Measurements from ENCODE around the gene NUP62. TPM values are rescaled to one million over a fixed set of nuclear protein-coding genes. Genes with fewer than 3 reads are reported as not detected.

NUP62 gene
- total and polyA plus RNA-seq, 4 donors = 14.2 to 19.8 (median 18.1) TPM

DNA sequence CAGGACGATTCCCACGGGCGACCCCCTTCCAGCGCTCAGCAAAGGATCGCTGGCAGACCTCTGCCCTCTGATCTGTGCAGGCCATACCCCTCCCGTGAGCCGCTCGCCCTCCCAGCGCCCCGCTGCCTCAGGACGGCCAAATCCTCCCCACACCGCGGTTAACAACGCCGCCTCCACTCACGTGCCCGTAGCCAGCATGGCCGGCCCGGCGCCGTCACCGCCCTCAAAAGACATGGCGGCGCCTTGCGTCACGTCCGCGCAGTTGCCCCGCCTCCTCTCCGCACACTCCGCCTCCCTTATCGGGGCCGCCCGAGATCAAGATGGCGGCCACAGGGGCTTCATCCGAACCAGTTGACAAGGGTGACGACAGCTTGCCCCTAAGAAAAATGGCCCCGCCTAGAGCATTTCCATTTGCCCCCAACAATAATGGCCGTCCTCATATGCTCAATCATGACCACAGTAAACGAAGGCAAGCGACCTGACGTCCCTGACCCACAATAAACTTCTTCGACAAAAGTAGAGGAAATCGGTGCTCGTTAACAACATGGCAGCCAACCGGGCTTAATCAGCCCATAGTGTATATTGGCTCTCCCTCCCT lies 52.8 kb downstream of the NUP62 start:
- Histone ChIP-seq H3K4me1 (ENCODE audit: control insufficient read depth in 4 of 4, insufficient read depth in 4 of 4, low read length in 3 of 4) (peaks cover 2 to 37% (median 23%) of the 10 kb centered on the region in 4 donors), H3K27ac (ENCODE audit: low read depth in 1 of 2, low read length in 2 of 2) (peak overlapping the region; percentile 92 to 97), H3K36me3 (ENCODE audit: control insufficient read depth in 4 of 4, insufficient read depth in 3 of 4, low read depth in 1 of 4, low read length in 3 of 4) (peaks cover 9 to 19% (median 15%) of the 10 kb centered on the region in 4 donors), H3K4me3 (ENCODE audit: low read depth in 1 of 3, low read length in 3 of 3) (peak overlapping the region; percentile 88 to 93 (median 89)), H3K9ac (ENCODE audit: low read depth in 1 of 2, low read length in 2 of 2) (peak overlapping the region; percentile 93 to 100), H3K27me3 (ENCODE audit: control insufficient read depth in 4 of 4, insufficient read depth in 4 of 4, low read length in 3 of 4) (no peaks in the 10 kb centered on the region), H3K9me3 (ENCODE audit: control insufficient read depth in 4 of 4, low read length in 3 of 4) (no peaks in the 10 kb centered on the region)
- peak; percentile 97 for DNase-seq (ENCODE audit: low spot score)
- TF ChIP-seq, protein P1, sequence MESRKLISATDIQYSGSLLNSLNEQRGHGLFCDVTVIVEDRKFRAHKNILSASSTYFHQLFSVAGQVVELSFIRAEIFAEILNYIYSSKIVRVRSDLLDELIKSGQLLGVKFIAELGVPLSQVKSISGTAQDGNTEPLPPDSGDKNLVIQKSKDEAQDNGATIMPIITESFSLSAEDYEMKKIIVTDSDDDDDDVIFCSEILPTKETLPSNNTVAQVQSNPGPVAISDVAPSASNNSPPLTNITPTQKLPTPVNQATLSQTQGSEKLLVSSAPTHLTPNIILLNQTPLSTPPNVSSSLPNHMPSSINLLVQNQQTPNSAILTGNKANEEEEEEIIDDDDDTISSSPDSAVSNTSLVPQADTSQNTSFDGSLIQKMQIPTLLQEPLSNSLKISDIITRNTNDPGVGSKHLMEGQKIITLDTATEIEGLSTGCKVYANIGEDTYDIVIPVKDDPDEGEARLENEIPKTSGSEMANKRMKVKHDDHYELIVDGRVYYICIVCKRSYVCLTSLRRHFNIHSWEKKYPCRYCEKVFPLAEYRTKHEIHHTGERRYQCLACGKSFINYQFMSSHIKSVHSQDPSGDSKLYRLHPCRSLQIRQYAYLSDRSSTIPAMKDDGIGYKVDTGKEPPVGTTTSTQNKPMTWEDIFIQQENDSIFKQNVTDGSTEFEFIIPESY (IDR thresholded peaks at IDR 0.05) = peak; percentile 82
- TF ChIP-seq, protein P2, sequence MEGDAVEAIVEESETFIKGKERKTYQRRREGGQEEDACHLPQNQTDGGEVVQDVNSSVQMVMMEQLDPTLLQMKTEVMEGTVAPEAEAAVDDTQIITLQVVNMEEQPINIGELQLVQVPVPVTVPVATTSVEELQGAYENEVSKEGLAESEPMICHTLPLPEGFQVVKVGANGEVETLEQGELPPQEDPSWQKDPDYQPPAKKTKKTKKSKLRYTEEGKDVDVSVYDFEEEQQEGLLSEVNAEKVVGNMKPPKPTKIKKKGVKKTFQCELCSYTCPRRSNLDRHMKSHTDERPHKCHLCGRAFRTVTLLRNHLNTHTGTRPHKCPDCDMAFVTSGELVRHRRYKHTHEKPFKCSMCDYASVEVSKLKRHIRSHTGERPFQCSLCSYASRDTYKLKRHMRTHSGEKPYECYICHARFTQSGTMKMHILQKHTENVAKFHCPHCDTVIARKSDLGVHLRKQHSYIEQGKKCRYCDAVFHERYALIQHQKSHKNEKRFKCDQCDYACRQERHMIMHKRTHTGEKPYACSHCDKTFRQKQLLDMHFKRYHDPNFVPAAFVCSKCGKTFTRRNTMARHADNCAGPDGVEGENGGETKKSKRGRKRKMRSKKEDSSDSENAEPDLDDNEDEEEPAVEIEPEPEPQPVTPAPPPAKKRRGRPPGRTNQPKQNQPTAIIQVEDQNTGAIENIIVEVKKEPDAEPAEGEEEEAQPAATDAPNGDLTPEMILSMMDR (IDR thresholded peaks at IDR 0.05; ENCODE audit: low read depth, low read length, missing input control) = no peak
- TF ChIP-seq GABPA (IDR thresholded peaks at IDR 0.05 in 1 of 2, conservative IDR thresholded peaks at IDR 0.05 in 1 of 2) (peak; percentile 43 to 81), FOXA2 (IDR thresholded peaks at IDR 0.05) (no peak), JUND (IDR thresholded peaks at IDR 0.05) (peak in 1 of 2 donors; percentile 60), SP1 (IDR thresholded peaks at IDR 0.05) (peak; percentile 41), YY1 (IDR thresholded peaks at IDR 0.05) (peak; percentile 99)
- TF ChIP-seq, protein P3, sequence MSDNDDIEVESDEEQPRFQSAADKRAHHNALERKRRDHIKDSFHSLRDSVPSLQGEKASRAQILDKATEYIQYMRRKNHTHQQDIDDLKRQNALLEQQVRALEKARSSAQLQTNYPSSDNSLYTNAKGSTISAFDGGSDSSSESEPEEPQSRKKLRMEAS (IDR thresholded peaks at IDR 0.05) = peak; percentile 37
- WGBS = under 1% methylated on average over 46 of the region's 46 CpGs

DNA sequence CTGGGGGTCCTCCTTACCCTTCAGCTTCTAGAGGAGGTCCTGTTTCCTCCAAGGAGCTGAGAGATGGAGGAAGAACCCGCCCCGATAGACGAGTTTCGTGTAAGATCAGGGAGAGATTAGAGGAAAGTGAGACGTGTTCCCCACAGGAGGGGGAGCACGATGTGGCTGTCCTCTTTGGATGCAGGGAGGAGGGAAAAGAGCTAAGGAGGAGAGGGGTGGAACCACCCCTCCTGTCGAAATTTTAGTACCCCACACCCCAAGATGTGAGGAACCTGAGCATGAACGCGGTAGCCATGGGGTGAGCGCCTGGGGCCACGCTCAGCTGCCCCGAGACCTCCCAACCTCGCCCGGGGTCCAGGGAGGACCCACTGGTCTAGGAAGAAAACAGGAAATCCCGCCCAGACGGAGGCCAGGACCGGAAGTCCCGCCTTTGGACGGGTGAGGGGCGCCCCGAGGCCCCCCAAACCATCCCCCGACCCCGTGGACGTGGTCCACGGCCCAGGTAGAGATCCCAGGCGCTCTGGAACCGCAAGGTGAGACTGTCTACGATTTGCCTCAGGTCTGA lies 53.4 kb downstream of the NUP62 start:
- Histone ChIP-seq H3K9me3 (ENCODE audit: control insufficient read depth in 4 of 4, low read length in 3 of 4) (no peaks in the 10 kb centered on the region), H3K36me3 (ENCODE audit: control insufficient read depth in 4 of 4, insufficient read depth in 3 of 4, low read depth in 1 of 4, low read length in 3 of 4) (peaks cover 6 to 13% (median 10%) of the 10 kb centered on the region in 4 donors), H3K27ac (ENCODE audit: low read depth in 1 of 2, low read length in 2 of 2) (peak overlapping the region; percentile 92 to 97), H3K4me1 (ENCODE audit: control insufficient read depth in 4 of 4, insufficient read depth in 4 of 4, low read length in 3 of 4) (peaks cover 2 to 37% (median 23%) of the 10 kb centered on the region in 4 donors), H3K4me3 (ENCODE audit: low read depth in 1 of 3, low read length in 3 of 3) (peak overlapping the region; percentile 88 to 93 (median 89)), H3K9ac (ENCODE audit: low read depth in 1 of 2, low read length in 2 of 2) (peak overlapping the region; percentile 93 to 100), H3K27me3 (ENCODE audit: control insufficient read depth in 4 of 4, insufficient read depth in 4 of 4, low read length in 3 of 4) (no peaks in the 10 kb centered on the region)
- peak; percentile 78 for DNase-seq (ENCODE audit: low spot score)
- TF ChIP-seq GABPA (IDR thresholded peaks at IDR 0.05 in 1 of 2, conservative IDR thresholded peaks at IDR 0.05 in 1 of 2) = peak; percentile 80 to 88
- no peak for TF ChIP-seq RAD21 (IDR thresholded peaks at IDR 0.05)
- WGBS = under 1% methylated on average over 28 of the region's 28 CpGs

DNA sequence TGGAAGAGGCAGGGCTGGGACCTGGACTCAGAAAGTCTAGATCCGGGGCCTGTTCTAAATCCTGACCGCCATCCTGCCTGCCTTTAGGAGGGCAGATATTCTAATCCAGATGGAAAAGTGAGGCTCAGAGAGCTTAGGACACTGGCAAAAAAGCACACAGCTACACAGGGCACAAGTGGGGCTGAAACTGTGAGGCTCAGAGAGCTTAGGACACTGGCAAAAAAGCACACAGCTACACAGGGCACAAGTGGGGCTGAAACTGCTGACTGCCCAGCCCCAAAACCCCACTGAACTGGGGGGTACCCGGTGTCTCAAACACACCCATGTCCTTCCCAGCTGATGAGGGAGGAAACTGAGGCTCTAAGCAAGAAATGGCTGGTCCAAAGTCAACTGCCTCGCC lies 54.1 kb downstream of the NUP62 start:
- peaks cover 6 to 39% (median 30%) of the 10 kb centered on the region in 4 donors for H3K4me1 ChIP-seq (ENCODE audit: control insufficient read depth in 4 of 4, insufficient read depth in 4 of 4, low read length in 3 of 4)
- TF ChIP-seq, protein P3 (IDR thresholded peaks at IDR 0.05) = no peak
- TF ChIP-seq, protein P1 (IDR thresholded peaks at IDR 0.05) = no peak
- no peak for TF ChIP-seq YY1 (IDR thresholded peaks at IDR 0.05)
- TF ChIP-seq, protein P2 (IDR thresholded peaks at IDR 0.05; ENCODE audit: low read depth, low read length, missing input control) = no peak
- TF ChIP-seq EGR1 (IDR thresholded peaks at IDR 0.05; ENCODE audit: low read depth in 2 of 2) = no peak
- no peak for TF ChIP-seq RXRA (IDR thresholded peaks at IDR 0.05)
- TF ChIP-seq, protein P4, sequence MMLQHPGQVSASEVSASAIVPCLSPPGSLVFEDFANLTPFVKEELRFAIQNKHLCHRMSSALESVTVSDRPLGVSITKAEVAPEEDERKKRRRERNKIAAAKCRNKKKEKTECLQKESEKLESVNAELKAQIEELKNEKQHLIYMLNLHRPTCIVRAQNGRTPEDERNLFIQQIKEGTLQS (IDR thresholded peaks at IDR 0.05) = no peak
- H3K27ac ChIP-seq (ENCODE audit: low read depth in 1 of 2, low read length in 2 of 2) = peak overlapping the region in 1 of 2 donors; percentile 92
- no peaks in the 10 kb centered on the region for H3K27me3 ChIP-seq (ENCODE audit: control insufficient read depth in 4 of 4, insufficient read depth in 4 of 4, low read length in 3 of 4)
- H3K36me3 ChIP-seq (ENCODE audit: control insufficient read depth in 4 of 4, insufficient read depth in 3 of 4, low read depth in 1 of 4, low read length in 3 of 4) = peaks cover 2 to 7% (median 4%) of the 10 kb centered on the region in 4 donors
- DNase-seq (ENCODE audit: low spot score) = no peak
- no peaks in the 10 kb centered on the region for H3K9me3 ChIP-seq (ENCODE audit: control insufficient read depth in 4 of 4, low read length in 3 of 4)
- H3K4me3 ChIP-seq (ENCODE audit: low read depth in 1 of 3, low read length in 3 of 3) = peak overlapping the region; percentile 88 to 93 (median 89)
- peak overlapping the region; percentile 93 to 100 for H3K9ac ChIP-seq (ENCODE audit: low read depth in 1 of 2, low read length in 2 of 2)
- WGBS = 88% methylated on average over 4 of the region's 4 CpGs
